Neural cell (in vitro differentiated cells): Measurements from ENCODE around the gene ARSA. TPM values are rescaled to one million over a fixed set of nuclear protein-coding genes. Genes with fewer than 3 reads are reported as not detected.

ENCODE experiments used
- H2AFZ ChIP-seq: fragments of 200-600, 300-800 bp; sonication (generic), shearing (Covaris generic); 2 replicates; pipeline ENCODE4 v1.6.0; 2014; ENCODE audit warnings: low read depth, mild to moderate bottlenecking, antibody characterized with exemption, low read length, moderate library complexity
- H3F3A ChIP-seq: fragments of 200-600 bp; shearing (Covaris generic); 2 replicates; pipeline ENCODE4 v1.6.1; 2016; ENCODE audit warnings: mild to moderate bottlenecking, moderate library complexity, mixed read lengths, antibody characterized with exemption, low read length; ENCODE audit not compliant: insufficient read depth, poor library complexity, severe bottlenecking
- H3K27ac ChIP-seq: fragments of 200-600, 300-800 bp; sonication (generic), shearing (Covaris generic); 2 replicates; pipeline ENCODE4 v1.5.1; 2014; ENCODE audit warnings: mild to moderate bottlenecking, low read length, moderate library complexity
- H3K27me3 ChIP-seq: fragments of 300-800, 200-600 bp; sonication (generic), shearing (Covaris generic); 2 replicates; pipeline ENCODE4 v1.6.0; 2014; ENCODE audit warnings: mild to moderate bottlenecking, low read depth, low read length, moderate library complexity; ENCODE audit not compliant: insufficient read depth
- H3K36me3 ChIP-seq: fragments of 300-800, 200-600 bp; sonication (generic), shearing (Covaris generic); 2 replicates; pipeline ENCODE4 v1.5.1; 2014; ENCODE audit warnings: mild to moderate bottlenecking, antibody characterized with exemption, low read length, moderate library complexity; ENCODE audit not compliant: insufficient read depth
- H3K4me2 ChIP-seq: fragments of 300-800, 200-600 bp; sonication (generic), shearing (Covaris generic); 2 replicates; pipeline ENCODE4 v1.6.0; 2014; ENCODE audit warnings: mild to moderate bottlenecking, low read length
- H3K4me3 ChIP-seq: fragments of 300-800, 200-600 bp; sonication (generic), shearing (Covaris generic); 2 replicates; pipeline ENCODE4 v1.5.1; 2014; ENCODE audit warnings: mild to moderate bottlenecking, low read length, moderate library complexity
- H3K79me2 ChIP-seq: fragments of 200-600 bp; shearing (Covaris generic); replicated peaks from 2 replicates; pipeline ENCODE4 v1.6.0; 2014; ENCODE audit warnings: mild to moderate bottlenecking, low read length, moderate library complexity; ENCODE audit not compliant: insufficient read depth
- H3K9ac ChIP-seq: fragments of 300-800, 200-600 bp; sonication (generic), shearing (Covaris generic); 2 replicates; pipeline ENCODE4 v1.6.1; 2016; ENCODE audit warnings: mild to moderate bottlenecking, low read length, mixed read lengths
- H3K9me2 ChIP-seq: fragments of 200-600 bp; shearing (Covaris generic); 2 replicates; pipeline ENCODE4 v1.6.1; 2016; ENCODE audit warnings: mild to moderate bottlenecking, low read length, mixed read lengths; ENCODE audit not compliant: insufficient read depth
- H3K9me3 ChIP-seq: fragments of 200-600, 300-800 bp; sonication (generic), shearing (Covaris generic); 2 replicates; pipeline ENCODE4 v1.6.1; 2016; ENCODE audit warnings: mild to moderate bottlenecking, mixed run types, low read length, moderate library complexity, mixed read lengths
- H4K20me1 ChIP-seq: fragments of 200-600 bp; shearing (Covaris generic); 2 replicates; pipeline ENCODE4 v1.6.1; 2016; ENCODE audit warnings: mild to moderate bottlenecking, mixed run types; ENCODE audit not compliant: insufficient read depth
- EP300 ChIP-seq: fragments of 450-650 bp; conservative IDR thresholded peaks from 2 replicates; pipeline ENCODE4 v1.6.1; 2014; ENCODE audit warnings: antibody characterized with exemption, mild to moderate bottlenecking, moderate library complexity; ENCODE audit not compliant: poor library complexity, severe bottlenecking
- EZH2 ChIP-seq: fragments of 200-600, 300-800 bp; shearing (Covaris generic), sonication (generic); IDR thresholded peaks from 2 replicates; pipeline ENCODE4 v1.6.1; 2014; ENCODE audit warnings: antibody characterized with exemption, low read length, borderline replicate concordance, mild to moderate bottlenecking; ENCODE audit not compliant: insufficient read depth, poor library complexity, severe bottlenecking
- MXI1 ChIP-seq: fragments of 450-650 bp; conservative IDR thresholded peaks from 2 replicates; pipeline ENCODE4 v1.6.1; 2014; ENCODE audit warnings: antibody characterized with exemption, mild to moderate bottlenecking; ENCODE audit not compliant: poor library complexity, severe bottlenecking
- POLR2AphosphoS5 ChIP-seq: IDR thresholded peaks from 2 replicates; pipeline ENCODE4 v1.6.1; 2012
- RAD21 ChIP-seq: fragments of 450-650 bp; conservative IDR thresholded peaks from 2 replicates; pipeline ENCODE4 v1.6.1; 2014; ENCODE audit warnings: antibody characterized with exemption, mild to moderate bottlenecking, moderate library complexity
- SMC3 ChIP-seq: fragments of 450-650 bp; conservative IDR thresholded peaks from 2 replicates; pipeline ENCODE4 v1.6.1; 2014; ENCODE audit warnings: antibody characterized with exemption, mild to moderate bottlenecking, moderate library complexity; ENCODE audit not compliant: poor library complexity
- TAF1 ChIP-seq: IDR thresholded peaks from 2 replicates; pipeline ENCODE4 v1.6.1; 2012; ENCODE audit warnings: low read depth
- polyA plus RNA-seq: library from polyadenylated mRNA; depleted of rRNA; stranded (reverse); fragments of >200 nt; gene quantifications from 2 replicates; pipeline ENCODE4 v1.2.3, GENCODE V29; 2014
- TF ChIP-seq, protein P1 (sequence below): fragments of 450-650 bp; IDR thresholded peaks from 2 replicates; pipeline ENCODE4 v1.5.1; 2014; ENCODE audit warnings: antibody characterized with exemption, mild to moderate bottlenecking, moderate library complexity; ENCODE audit not compliant: poor library complexity, severe bottlenecking
- TF ChIP-seq, protein P2 (sequence below): IDR thresholded peaks from 2 replicates; pipeline ENCODE4 v1.6.1; 2012; ENCODE audit warnings: borderline replicate concordance

Gene ARSA
- polyA plus RNA-seq, 1 donor from 2014 or later, result 32.5 TPM

DNA sequence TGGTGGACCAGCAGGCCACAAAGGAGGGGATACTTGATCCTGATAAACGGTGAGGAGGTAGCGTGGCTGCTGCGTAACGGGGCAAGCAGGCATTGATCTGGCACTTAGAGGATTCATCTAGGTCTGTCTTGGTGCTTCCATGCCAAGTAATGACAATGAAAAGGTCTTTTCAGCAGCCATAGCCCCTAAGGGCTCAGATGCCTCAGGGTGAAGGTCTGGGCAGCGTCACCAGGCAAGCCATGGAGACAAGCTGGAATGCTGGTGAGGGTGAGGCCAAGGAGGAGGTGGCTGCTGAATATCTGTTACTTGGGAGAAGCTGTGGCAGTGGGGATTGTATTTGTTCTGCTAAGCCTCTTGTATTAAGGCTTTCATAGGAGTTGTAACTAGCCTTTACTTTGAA lies 40.5 kb downstream of the ARSA start:
- H3K4me3 ChIP-seq, result no peak overlapping the region
- H3K9me3 ChIP-seq, result no peaks in the 10 kb centered on the region
- H3K9me2 ChIP-seq, result no peaks in the 10 kb centered on the region
- no peak overlapping the region for H3K4me2 ChIP-seq
- H3K27me3 ChIP-seq, result no peaks in the 10 kb centered on the region
- H2AFZ ChIP-seq, result no peak overlapping the region
- TF ChIP-seq EZH2 (no peak), TAF1 (no peak), SMC3 (no peak), RAD21 (no peak), MXI1 (no peak), EP300 (no peak), POLR2AphosphoS5 (no peak)
- TF ChIP-seq, protein P1, sequence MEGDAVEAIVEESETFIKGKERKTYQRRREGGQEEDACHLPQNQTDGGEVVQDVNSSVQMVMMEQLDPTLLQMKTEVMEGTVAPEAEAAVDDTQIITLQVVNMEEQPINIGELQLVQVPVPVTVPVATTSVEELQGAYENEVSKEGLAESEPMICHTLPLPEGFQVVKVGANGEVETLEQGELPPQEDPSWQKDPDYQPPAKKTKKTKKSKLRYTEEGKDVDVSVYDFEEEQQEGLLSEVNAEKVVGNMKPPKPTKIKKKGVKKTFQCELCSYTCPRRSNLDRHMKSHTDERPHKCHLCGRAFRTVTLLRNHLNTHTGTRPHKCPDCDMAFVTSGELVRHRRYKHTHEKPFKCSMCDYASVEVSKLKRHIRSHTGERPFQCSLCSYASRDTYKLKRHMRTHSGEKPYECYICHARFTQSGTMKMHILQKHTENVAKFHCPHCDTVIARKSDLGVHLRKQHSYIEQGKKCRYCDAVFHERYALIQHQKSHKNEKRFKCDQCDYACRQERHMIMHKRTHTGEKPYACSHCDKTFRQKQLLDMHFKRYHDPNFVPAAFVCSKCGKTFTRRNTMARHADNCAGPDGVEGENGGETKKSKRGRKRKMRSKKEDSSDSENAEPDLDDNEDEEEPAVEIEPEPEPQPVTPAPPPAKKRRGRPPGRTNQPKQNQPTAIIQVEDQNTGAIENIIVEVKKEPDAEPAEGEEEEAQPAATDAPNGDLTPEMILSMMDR, result no peak
- TF ChIP-seq, protein P2, sequence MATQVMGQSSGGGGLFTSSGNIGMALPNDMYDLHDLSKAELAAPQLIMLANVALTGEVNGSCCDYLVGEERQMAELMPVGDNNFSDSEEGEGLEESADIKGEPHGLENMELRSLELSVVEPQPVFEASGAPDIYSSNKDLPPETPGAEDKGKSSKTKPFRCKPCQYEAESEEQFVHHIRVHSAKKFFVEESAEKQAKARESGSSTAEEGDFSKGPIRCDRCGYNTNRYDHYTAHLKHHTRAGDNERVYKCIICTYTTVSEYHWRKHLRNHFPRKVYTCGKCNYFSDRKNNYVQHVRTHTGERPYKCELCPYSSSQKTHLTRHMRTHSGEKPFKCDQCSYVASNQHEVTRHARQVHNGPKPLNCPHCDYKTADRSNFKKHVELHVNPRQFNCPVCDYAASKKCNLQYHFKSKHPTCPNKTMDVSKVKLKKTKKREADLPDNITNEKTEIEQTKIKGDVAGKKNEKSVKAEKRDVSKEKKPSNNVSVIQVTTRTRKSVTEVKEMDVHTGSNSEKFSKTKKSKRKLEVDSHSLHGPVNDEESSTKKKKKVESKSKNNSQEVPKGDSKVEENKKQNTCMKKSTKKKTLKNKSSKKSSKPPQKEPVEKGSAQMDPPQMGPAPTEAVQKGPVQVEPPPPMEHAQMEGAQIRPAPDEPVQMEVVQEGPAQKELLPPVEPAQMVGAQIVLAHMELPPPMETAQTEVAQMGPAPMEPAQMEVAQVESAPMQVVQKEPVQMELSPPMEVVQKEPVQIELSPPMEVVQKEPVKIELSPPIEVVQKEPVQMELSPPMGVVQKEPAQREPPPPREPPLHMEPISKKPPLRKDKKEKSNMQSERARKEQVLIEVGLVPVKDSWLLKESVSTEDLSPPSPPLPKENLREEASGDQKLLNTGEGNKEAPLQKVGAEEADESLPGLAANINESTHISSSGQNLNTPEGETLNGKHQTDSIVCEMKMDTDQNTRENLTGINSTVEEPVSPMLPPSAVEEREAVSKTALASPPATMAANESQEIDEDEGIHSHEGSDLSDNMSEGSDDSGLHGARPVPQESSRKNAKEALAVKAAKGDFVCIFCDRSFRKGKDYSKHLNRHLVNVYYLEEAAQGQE, result no peak
- H3K36me3 ChIP-seq, result no peaks in the 10 kb centered on the region
- no peaks in the 10 kb centered on the region for H3K79me2 ChIP-seq
- no peak overlapping the region for H3K27ac ChIP-seq
- H3F3A ChIP-seq, result no peaks in the 10 kb centered on the region
- H4K20me1 ChIP-seq, result no peaks in the 10 kb centered on the region
- no peak overlapping the region for H3K9ac ChIP-seq

- Histone ChIP-seq H2AFZ (no peak overlapping the region), H3F3A (no peaks in the 10 kb centered on the region), H3K4me3 (no peak overlapping the region), H3K79me2 (peaks cover 8% of the 10 kb centered on the region), H3K27ac (no peak overlapping the region), H3K9ac (no peak overlapping the region), H4K20me1 (no peaks in the 10 kb centered on the region), H3K9me2 (no peaks in the 10 kb centered on the region), H3K27me3 (no peaks in the 10 kb centered on the region), H3K4me2 (no peak overlapping the region), H3K9me3 (no peaks in the 10 kb centered on the region), H3K36me3 (no peaks in the 10 kb centered on the region)
- TF ChIP-seq, protein P2, result no peak
- TF ChIP-seq, protein P1, result no peak
- no peak for TF ChIP-seq TAF1
- TF ChIP-seq RAD21, result no peak
- TF ChIP-seq EZH2, result no peak
- no peak for TF ChIP-seq SMC3
- TF ChIP-seq EP300, result no peak
Measured at GRCh38 chr22:50586416-50586815, 41.5 kb downstream of the ARSA start.
